GM21786 (cell line): ENCODE measurements around the gene PRSS33.

Experiments
- ATAC-seq: cut with Tn5 transposase; IDR thresholded peaks from one replicate; pipeline ENCODE4 v1.9.1; 2021; ENCODE audit not compliant: unreplicated experiment

PRSS33 gene

DNA sequence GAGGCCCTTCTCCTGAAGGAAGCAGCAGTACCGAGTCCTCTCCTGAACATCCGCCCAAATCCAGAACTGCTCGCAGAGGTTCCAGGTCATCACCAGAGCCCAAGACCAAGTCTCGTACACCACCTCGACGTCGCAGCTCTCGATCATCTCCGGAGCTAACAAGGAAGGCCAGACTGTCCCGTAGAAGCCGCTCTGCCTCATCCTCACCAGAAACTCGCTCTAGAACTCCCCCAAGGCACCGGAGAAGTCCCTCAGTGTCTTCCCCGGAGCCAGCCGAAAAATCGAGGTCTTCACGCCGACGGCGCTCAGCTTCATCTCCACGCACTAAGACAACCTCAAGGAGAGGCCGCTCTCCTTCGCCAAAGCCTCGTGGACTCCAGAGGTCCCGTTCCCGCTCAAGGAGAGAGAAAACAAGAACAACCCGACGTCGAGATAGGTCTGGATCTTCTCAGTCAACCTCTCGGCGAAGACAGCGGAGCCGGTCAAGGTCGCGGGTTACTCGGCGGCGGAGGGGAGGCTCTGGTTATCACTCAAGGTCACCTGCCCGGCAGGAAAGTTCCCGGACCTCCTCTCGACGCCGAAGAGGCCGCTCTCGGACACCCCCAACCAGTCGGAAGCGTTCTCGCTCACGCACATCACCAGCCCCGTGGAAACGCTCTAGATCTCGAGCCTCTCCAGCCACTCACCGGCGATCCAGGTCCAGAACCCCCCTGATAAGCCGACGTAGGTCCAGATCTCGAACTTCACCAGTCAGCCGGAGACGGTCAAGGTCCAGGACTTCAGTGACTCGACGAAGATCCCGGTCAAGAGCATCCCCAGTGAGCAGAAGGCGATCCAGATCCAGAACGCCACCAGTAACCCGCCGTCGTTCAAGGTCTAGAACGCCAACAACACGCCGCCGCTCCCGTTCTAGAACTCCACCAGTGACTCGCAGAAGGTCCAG, 21.6 kb downstream of the PRSS33 start:
- ATAC-seq: no peak

DNA sequence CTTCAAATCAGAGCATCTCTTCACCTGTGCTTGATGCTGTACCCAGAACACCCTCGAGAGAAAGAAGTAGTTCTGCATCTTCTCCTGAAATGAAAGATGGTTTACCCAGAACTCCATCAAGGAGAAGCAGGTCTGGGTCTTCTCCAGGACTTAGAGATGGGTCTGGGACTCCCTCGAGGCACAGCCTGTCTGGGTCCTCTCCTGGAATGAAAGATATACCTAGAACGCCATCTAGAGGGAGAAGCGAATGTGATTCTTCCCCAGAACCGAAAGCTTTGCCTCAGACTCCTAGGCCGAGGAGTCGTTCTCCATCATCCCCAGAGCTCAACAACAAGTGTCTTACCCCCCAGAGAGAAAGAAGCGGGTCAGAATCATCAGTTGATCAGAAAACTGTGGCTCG, 22.6 kb downstream of the PRSS33 start:
- ATAC-seq: no peak

DNA sequence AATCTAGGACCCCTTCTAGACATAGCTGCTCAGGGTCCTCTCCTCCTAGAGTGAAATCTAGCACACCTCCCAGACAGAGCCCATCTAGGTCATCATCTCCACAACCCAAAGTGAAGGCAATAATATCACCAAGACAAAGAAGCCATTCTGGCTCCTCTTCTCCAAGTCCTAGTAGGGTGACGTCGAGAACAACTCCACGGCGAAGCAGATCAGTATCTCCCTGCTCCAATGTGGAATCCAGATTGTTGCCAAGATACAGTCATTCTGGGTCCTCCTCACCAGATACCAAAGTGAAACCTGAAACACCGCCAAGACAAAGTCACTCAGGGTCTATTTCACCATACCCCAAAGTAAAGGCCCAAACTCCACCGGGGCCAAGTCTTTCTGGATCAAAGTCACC, 24.2 kb downstream of the PRSS33 start:
- ATAC-seq: no peak

DNA sequence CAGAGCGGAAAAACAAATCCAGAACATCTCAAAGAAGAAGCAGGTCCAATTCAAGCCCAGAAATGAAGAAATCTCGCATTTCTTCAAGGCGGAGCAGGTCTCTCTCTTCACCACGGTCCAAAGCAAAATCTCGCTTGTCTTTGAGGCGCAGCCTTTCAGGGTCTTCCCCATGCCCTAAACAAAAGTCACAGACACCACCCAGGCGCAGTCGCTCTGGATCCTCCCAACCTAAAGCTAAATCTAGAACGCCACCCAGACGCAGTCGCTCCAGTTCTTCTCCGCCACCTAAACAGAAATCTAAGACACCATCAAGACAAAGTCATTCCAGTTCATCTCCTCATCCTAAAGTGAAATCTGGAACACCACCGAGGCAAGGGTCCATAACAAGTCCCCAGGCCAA, 24.6 kb downstream of the PRSS33 start:
- no peak for ATAC-seq

DNA sequence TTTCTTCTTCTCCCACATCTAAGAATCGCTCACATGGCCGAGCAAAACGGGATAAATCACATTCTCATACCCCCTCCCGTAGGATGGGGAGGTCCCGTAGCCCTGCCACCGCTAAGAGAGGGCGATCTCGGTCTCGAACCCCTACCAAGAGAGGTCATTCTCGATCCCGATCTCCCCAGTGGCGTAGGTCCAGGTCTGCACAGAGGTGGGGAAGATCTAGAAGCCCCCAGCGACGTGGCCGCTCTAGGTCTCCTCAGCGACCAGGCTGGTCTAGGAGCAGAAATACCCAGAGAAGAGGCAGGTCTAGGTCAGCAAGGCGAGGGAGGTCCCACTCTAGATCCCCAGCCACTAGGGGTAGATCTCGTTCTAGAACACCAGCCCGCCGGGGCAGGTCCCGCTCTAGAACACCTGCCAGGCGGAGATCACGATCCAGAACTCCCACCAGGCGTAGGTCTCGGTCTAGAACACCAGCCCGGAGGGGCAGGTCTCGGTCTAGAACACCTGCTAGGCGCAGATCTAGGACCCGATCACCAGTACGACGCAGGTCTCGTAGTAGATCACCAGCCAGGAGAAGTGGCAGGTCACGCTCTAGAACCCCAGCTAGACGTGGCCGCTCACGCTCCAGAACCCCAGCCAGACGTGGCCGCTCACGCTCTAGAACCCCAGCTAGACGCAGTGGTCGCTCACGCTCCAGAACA, 25.3 kb downstream of the PRSS33 start:
- ATAC-seq: no peak

DNA sequence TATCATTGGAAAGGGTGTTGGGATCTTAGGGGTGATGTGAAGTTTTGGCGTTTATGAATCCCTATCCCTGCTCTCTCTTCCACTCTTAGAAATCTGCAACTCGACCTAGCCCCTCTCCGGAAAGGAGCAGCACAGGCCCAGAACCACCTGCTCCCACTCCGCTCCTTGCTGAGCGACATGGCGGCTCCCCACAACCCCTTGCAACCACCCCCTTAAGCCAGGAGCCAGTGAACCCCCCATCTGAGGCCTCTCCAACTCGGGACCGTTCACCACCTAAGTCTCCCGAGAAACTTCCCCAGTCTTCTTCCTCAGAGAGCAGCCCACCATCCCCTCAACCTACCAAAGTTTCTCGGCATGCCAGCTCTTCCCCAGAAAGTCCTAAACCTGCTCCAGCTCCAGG, 25.9 kb downstream of the PRSS33 start:
- ATAC-seq: no peak

DNA sequence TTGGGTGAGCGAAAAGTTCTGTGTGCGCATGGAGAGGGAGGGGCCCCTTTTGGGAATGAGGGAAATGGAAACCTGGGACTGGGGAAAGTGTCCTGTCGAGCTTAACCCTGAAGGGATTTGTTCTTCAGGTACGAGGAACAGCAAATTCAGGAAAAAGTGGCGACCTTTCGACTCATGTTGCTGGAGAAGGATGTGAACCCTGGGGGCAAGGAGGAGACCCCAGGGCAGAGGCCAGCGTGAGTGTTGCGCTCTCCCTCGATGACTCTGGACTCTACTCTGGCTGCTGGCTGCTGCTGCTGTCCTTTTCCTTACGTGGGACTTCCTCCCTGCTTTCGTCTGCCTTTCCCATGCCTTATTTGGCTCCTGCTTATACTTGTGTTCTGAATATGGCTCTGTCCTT, 30.0 kb downstream of the PRSS33 start:
- no peak for ATAC-seq

DNA sequence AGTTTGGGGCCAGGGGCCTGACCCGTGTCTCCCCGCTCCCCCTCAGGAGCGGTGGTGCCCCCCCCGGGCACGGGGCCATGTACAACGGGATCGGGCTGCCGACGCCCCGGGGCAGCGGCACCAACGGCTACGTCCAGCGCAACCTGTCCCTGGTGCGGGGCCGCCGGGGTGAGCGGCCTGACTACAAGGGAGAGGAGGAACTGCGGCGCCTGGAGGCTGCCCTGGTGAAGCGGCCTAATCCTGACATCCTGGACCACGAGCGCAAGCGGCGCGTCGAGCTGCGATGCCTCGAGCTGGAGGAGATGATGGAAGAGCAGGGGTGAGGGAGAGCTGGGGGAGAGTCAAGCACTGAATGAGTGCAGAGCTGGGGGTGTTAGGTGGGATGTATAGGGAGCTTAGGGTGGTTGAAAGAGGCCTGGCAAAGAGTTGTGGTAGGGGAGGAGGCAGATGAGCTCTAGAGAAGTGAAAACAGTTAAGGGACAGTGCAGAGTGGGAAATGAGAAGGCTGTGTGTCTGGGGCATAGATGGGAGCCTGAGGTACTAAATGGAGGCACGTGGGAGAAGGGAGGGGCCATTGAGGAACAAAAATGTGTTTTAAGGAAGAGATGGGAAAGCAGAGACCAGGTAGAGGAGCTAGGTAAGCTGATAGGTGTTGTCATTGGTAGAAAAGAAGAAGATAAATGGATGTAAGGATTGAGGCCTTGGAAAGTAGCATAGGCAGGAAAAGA, 30.9 kb downstream of the PRSS33 start:
- ATAC-seq: no peak

DNA sequence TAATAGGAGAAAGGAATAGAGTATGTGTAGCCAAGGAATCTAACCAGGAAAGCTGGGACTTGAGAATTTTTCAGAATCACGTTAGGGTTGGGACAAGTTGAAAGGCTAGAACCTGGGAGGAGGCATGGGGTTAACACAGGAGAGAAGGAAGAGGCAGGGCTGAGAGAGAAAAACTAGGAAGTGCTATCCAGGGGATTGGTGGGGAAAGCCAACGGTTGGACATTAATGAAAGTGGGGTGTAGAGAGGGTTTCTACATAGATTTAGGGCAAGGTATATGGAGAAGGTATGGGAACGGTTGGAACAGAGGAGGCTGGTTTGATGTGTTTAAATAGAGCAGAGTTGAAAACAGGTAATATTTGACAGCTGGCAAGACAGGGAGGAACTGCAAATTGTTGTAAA, 32.2 kb downstream of the PRSS33 start:
- ATAC-seq: no peak

DNA sequence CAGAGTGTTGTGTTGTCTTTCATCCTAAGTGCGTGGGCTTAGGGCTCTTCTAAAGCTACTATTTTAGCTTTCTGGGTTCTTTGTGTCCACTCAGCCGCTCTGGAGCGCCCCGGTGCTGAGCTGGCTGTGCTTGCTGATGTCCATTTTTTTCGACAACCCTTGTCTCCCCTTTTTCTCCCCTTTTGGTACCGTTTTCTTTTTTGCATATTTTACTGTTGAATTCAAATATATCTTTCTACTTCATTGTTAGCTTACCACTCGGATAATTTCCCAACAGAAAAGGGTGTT, 33.7 kb downstream of the PRSS33 start:
- ATAC-seq: no peak

DNA sequence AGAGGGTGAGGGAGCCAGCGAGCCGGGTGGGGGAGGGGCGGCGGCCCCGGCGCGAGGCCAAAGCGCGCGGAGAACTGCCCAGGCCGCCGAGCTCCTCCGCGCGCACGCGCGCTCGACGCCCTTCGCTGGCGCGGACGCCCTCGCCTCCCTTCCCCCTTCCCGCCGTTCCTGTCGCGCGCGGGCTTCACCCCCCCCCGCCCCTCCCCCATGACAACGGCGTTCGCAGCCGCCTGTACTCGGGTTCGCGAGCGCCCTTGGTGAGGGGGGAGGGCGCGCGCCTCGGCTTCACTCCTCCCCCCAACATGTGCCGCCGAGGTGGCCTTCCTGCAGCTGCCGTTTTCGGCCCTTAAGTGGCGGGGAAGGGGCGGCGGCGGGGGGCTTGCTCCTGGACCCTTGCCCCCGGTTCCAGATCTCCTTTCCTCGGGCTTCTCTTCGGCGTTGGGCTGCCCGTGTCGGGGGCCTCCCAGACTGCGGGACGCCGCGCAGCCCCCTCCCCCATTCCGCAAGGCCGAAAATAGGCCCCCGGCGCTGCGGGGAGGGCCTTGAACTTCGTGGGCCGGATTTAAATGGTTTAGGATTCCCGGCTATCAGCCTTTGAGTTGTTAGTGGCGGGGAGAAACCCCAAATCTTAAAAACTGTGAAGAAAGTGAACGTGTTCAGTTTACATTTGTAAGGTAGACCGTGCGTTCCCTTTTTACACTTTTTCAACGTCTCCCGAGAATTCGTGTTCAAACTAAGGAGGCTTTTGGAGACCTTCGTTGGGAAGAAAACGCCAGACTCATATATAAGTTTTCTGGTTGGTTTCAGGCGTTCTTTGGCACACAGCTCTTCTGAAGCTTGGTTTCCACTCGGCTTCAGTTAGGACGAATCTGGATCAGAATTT, 34.3 kb downstream of the PRSS33 start:
- ATAC-seq: peak; percentile 28

DNA sequence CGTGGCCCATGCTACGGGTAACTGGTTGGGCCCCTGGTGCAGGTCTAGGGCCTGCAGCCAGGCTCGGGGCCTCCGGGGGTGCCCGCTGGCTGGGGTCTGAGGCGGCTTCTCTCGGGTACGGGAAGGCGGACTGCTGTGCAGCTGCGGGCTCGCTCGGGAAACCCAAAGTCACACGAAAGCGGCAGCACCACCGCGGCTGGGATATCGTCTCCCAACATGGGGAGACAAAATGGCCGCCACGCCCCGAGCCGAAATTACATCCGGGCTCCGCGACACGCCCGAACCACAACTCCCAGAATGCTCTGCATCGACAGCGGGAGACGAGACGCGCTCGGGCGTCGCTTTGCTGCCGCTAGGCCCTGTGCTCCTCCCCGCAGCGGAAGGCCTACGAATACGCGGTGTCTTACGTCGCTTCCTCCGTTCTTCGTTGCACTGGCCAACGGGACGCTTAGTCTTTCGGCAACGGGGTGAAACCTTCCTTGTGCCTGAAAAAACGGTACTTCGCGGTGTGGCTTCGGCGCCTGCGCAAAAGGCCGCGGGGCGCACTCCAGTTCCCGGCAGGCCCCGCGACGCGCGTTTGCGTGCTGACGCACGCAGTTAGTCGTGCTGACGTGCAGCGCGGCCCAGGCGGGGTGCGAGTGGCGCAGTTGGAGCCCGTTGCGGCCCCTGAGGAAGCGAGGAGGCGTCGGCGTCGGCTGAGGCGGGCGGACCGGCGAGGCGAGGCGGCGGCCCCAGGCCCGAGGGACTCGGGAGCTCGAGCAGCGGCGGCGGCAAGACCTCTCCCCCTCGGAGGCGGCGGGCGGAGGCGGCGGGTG, 35.1 kb downstream of the PRSS33 start, which contains the start of gene SRRM2:
SRRM2 (plus strand) TSS at position 604 of the 815 bp plus-strand sequence. CDS start 3,727 bp downstream, outside the sequence.
- peak; percentile 77 for ATAC-seq

DNA sequence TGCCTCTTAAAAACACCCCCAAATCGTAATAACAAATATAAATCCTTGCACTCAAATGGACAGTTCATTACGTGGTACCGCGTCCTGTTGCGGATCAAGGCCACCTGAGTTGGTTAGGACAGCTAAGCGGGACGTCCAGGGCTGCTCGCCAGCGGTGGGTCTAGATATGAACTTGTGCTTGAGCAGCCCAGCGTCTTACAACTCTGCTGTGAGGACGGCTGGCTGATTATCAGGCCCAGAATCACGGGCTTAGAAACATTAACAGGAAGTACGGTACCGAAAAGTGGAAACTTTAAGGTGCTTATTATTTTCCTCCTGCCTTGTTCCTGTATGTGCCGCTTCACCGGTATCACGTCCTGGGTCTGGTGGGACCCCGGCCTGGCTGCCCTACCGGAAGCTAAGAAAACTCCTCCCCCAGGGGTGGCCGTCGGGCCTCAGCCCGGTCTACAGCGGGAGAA, 35.8 kb downstream of the PRSS33 start:
- ATAC-seq: peak; percentile 28

DNA sequence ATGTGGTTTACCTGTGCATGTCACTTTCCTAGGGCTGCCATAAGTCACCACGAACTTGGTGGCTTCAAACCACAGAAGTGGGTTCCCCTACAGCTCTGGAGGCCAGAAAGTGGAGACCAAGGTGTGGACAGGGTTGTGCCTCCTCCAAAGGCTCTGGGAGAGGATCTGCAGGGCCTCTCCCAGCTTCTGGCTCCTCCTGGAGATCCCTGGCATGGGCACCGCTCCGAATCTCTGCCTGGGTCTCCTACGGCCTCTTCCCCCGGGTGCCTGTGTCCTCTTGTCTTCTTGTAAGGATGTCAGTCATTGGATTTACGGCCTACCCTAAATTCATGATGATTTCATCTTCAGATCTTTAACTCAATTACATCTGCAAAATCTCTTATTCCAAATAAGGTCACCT, 37.4 kb downstream of the PRSS33 start:
- ATAC-seq: no peak

DNA sequence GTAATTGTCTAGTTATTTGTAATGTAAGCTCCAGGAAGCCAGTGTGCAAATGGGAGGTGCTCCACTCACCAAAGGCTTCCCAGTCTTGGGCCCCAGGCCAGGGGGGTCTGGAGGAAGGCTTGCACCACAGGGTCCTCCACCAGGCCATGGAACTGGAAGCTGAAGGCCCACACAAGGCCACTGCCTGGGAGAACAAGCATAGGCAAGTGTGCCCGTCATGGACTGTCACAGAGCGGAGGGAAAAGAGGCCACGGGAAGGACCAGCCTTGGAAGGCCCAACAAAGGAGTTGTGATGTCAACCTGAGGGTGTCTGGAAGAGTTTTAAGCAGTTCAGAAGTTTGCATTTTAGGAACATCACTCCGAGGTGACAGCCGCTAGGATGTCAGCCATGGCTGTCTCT, 37.9 kb downstream of the PRSS33 start:
- ATAC-seq: no peak

DNA sequence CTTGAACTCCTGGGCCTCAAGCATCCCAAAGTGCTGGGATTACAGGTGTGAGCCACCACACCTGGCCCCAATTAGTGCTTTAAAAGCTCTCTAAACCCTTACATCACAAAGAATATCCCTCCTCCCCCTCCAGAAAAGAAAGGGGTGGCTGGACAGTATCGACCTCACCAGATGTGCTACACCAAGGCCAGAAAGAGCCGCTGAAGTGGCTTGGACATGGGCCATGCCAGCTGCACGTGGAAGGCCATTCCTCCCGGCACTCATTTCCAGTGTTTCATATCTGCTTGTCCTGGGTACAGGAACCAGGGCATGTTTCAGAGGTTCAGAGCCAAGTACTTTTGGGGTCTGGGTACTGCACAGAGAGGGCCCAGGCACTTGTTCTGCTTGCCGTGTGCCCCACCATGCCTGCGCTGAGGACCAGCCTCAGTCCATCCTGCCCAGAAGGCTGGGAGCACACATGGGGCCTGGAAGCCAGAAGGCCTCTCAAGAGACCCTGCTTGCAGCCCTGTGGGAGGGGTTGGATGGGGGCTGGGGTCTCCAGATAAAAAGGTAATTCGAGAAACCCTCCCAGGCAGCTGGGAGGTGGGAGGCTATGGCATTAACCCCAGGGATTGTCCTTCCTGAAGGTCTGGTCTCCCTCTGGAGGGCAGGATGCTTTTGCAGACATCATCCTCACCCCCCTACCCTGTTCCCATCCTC, 38.5 kb downstream of the PRSS33 start:
- ATAC-seq: no peak

DNA sequence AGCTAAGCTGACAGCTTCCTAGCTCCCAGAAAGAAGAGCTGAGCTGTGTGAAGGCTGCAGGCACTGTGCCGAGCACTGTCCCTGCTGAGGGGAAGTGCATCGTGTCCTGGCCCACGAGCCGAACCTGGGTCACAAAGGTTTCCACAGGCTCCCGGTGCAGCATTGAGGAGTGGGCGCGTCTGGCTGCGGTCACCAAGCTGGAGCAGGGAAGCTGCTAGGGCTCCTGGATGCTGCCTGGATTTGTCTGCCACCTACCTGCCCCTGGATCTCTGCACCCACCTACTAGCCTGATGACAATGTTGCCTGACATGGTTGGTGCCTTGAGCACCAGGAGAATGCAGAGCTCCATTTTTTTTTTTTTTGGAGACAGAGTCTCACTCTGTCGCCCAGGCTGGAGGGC, 41.4 kb downstream of the PRSS33 start:
- no peak for ATAC-seq

DNA sequence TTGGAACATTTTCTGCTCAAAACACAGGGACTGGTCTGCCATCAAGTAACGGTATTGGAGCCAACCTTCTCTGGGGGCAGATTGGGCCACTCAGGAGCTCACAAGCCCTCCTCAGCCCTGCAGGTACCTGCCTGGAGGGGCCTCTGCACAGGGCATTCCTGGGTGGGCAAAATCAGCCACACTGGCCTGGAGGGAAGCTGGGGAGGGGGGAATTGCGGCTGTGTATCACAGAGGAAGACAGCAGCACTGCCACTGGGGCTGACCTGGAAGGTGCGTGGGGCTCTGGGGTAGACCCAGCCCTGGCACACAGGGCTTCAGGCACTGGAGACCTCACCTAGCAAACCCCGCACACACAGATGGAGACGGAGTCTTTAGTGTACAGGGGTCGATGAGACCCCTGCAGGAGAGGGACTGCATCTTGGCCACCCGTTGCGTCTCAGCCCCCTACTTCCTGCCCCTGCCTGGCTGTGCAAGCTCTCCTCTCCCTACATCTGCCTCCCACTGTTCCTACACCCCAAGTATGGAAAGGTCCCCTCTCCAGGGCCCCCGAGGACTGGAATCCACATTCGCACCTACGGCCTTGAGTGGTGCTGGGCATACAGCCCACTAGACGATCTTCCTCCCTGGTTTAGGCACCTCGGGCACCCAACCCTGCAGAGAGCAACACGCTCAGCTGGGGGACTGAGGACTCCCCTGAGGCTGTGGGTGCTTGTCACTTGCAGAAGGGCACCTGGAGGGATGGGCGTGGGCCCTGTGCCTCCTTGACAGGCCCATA, 42.1 kb downstream of the PRSS33 start:
- ATAC-seq: no peak
